Transverse colon (tissue), 4 donors: Measurements from ENCODE around the gene RAP1GDS1. TPM values are rescaled to one million over a fixed set of nuclear protein-coding genes. Genes with fewer than 3 reads are reported as not detected.

Experiments
- DNase-seq: peaks from one replicate; pipeline ENCODE4 v3.0.0-alpha.2; 2019
- H3K27ac ChIP-seq, 4 donors: fragments of 200-600 bp; sonication (generic); 2 replicates each; pipeline ENCODE4 v1.5.1; 2016 to 2018; ENCODE audit warnings: inconsistent platforms in 4 of 4
- H3K27me3 ChIP-seq: fragments of 200-600 bp; sonication (generic); 2 replicates; pipeline ENCODE4 v1.5.1; 2017; ENCODE audit warnings: inconsistent platforms
- H3K36me3 ChIP-seq, 4 donors: fragments of 200-600 bp; sonication (generic); 2 replicates each; pipeline ENCODE4 v1.5.1; 2017 to 2019; ENCODE audit warnings: inconsistent platforms in 4 of 4
- H3K4me1 ChIP-seq, 4 donors: fragments of 200-600 bp; sonication (generic); 2 replicates each; pipeline ENCODE4 v1.5.1; 2017 to 2020; ENCODE audit warnings: inconsistent platforms in 4 of 4
- H3K4me3 ChIP-seq, 4 donors: fragments of 200-600 bp; sonication (generic); 1 replicate in 1 of 4; 2 replicates in 3 of 4; pipeline versions ENCODE4 v1.5.1 to v1.6.1; 2017 to 2019; ENCODE audit warnings: inconsistent platforms in 4 of 4
- H3K9me3 ChIP-seq, 2 donors: fragments of 200-600 bp; sonication (generic); 2 replicates each; pipeline ENCODE4 v1.5.1; 2017 to 2019; ENCODE audit warnings: inconsistent platforms in 2 of 2
- CTCF ChIP-seq, 5 experiments: fragments of 200-600 bp in 3 of 5; fragments of 450-650 bp in 2 of 5; sonication (generic) in 3 of 5; IDR thresholded peaks; 1 replicate in 2 of 5; 2 replicates in 3 of 5; pipeline ENCODE4 v1.5.1; 2016 to 2017; ENCODE audit warnings: antibody characterized with exemption in 5 of 5, inconsistent platforms in 3 of 5, mild to moderate bottlenecking in 2 of 5, moderate library complexity in 1 of 5
- EP300 ChIP-seq: sonication (generic); formaldehyde crosslinking; IDR thresholded peaks from one replicate; pipeline ENCODE4 v1.6.1; 2017; ENCODE audit warnings: antibody characterized with exemption, low read depth
- POLR2A ChIP-seq: fragments of 450-650 bp; IDR thresholded peaks from one replicate; pipeline ENCODE4 v1.6.1; 2016; ENCODE audit warnings: antibody characterized with exemption, mild to moderate bottlenecking, moderate library complexity
- POLR2AphosphoS5 ChIP-seq, 3 donors: sonication (generic); formaldehyde crosslinking; IDR thresholded peaks; one replicate each; pipeline ENCODE4 v1.6.1; 2016; ENCODE audit warnings: antibody characterized with exemption in 3 of 3
- WGBS, 2 donors: methylation state at CpG; one replicate each; pipeline ENCODE4 v1.1.5; 2018; ENCODE audit warnings: low coverage in 1 of 2; 5-methylcytosine and 5-hydroxymethylcytosine counted together
- in situ Hi-C, 4 donors: fragments of 200-750 bp; cut with MboI; loops; one replicate each; pipeline versions ENCODE4 v1.15.0 to v1.15.1; 2017; ENCODE audit warnings: low sequenced_read_pairs in 3 of 4, low pct_ligation_motif_present in 1 of 4, low pct_unique_long_range_greater_than_20kb in 1 of 4
- intact Hi-C: fragments of 100-400 bp; cut with DNase I; formaldehyde crosslinking; loops from one replicate; pipeline ENCODE4 v1.15.1; 2023; ENCODE audit warnings: low total_unique reads
- total RNA-seq, 4 donors: library from RNA; depleted of rRNA; stranded (reverse); fragments of >200 nt; gene quantifications; one replicate each; pipeline ENCODE4 v1.1.0, GENCODE V29; 2016

Gene RAP1GDS1
- total RNA-seq, 4 donors from 2014 or later: 6.7 to 44.3 (median 34.2) TPM

GRCh38 chr4:98490251-98490650 lies 229.1 kb downstream of the RAP1GDS1 start:
- no peak for DNase-seq

GRCh38 chr4:98491899-98492559 lies 230.8 kb downstream of the RAP1GDS1 start:
- H3K4me3 ChIP-seq: no peak overlapping the region
- no peaks in the 10 kb centered on the region for H3K9me3 ChIP-seq
- peak overlapping the region in 2 of 4 donors; percentile 20 to 26 for H3K27ac ChIP-seq
- in situ Hi-C loops: no loop called here
- intact Hi-C loops: no loop called here
- DNase-seq: no peak
- TF ChIP-seq POLR2AphosphoS5 (IDR thresholded peaks at IDR 0.05): no peak
- no peak for TF ChIP-seq POLR2A
- H3K4me1 ChIP-seq: peaks cover 0 to 3% (median 0%) of the 10 kb centered on the region in 4 donors
- H3K36me3 ChIP-seq: no peaks in the 10 kb centered on the region
- H3K27me3 ChIP-seq: no peaks in the 10 kb centered on the region
- 75 to 87% methylated on average over 6 to 7 of the region's 7 CpGs for WGBS, 2 donors

More at GRCh38 chr4:98490251-98490650, 229.1 kb downstream of the RAP1GDS1 start:
- no peaks in the 10 kb centered on the region for H3K9me3 ChIP-seq
- H3K27ac ChIP-seq: no peak overlapping the region
- intact Hi-C loops: no loop called here
- H3K4me3 ChIP-seq: no peak overlapping the region
- no peaks in the 10 kb centered on the region for H3K27me3 ChIP-seq
- in situ Hi-C loops: no loop called here
- 90 to 100% methylated on average over 2 to 3 of the region's 3 CpGs for WGBS, 2 donors
- no peak for TF ChIP-seq POLR2A
- no peak for TF ChIP-seq EP300
- TF ChIP-seq POLR2AphosphoS5 (IDR thresholded peaks at IDR 0.05): no peak
- no peak for TF ChIP-seq CTCF (IDR thresholded peaks at IDR 0.05)
- H3K36me3 ChIP-seq: no peaks in the 10 kb centered on the region
- no peaks in the 10 kb centered on the region for H3K4me1 ChIP-seq

GRCh38 chr4:98493296-98493695 lies 232.1 kb downstream of the RAP1GDS1 start:
- TF ChIP-seq EP300: no peak
- TF ChIP-seq CTCF (IDR thresholded peaks at IDR 0.05): no peak
- TF ChIP-seq POLR2AphosphoS5 (IDR thresholded peaks at IDR 0.05): no peak
- TF ChIP-seq POLR2A: no peak
- Histone ChIP-seq H3K4me1 (peaks cover 0 to 3% (median 0%) of the 10 kb centered on the region in 4 donors), H3K27me3 (no peaks in the 10 kb centered on the region), H3K9me3 (no peaks in the 10 kb centered on the region), H3K27ac (no peak overlapping the region), H3K36me3 (no peaks in the 10 kb centered on the region), H3K4me3 (no peak overlapping the region)
- 69 to 70% methylated on average over 3 to 4 of the region's 4 CpGs for WGBS, 2 donors
- DNase-seq: no peak
- intact Hi-C loops (no loop called here), in situ Hi-C loops (no loop called here)

Other genes with a start within 250 kb of the RAP1GDS1 start
- 1 to 10 TPM in 1 of 4 donors, under 1 TPM in 1, not detected in 2; 0.79 to 1.2 TPM for gene STPG2, start 117.9 kb upstream of the RAP1GDS1 start, total RNA-seq